Naive thymus-derived CD4-positive, alpha-beta T cell (primary cell): Measurements from ENCODE around the gene UBIAD1. TPM values are rescaled to one million over a fixed set of nuclear protein-coding genes. Genes with fewer than 3 reads are reported as not detected.
"Not testable (repeated sequence)": the region's sequence is repeated elsewhere in the genome, so short reads cannot be mapped to it uniquely, and the experiment has no call there.

Source experiments
- ATAC-seq: fragments of 150-1000 bp; cut with Tn5 transposase; 2 replicates; pipeline ENCODE4 v1.10.0; 2021; ENCODE audit warnings: mild to moderate bottlenecking, moderate library complexity
- CTCF ChIA-PET: fragments of 350-600 bp; sonication (Branson Sonifier 250); formaldehyde crosslinking; loops from one replicate; lab custom pipeline; 2021; ENCODE audit warnings: antibody characterized with exemption; lab: Charles Lee
- POLR2A ChIA-PET: fragments of 350-600 bp; sonication (Branson Sonifier 250); formaldehyde crosslinking; loops from one replicate; lab custom pipeline; 2021; ENCODE audit warnings: antibody characterized with exemption, inconsistent platforms; lab: Charles Lee
- DNase-seq, 9 donors: peaks; one replicate each; pipeline versions ENCODE4 v3.0.0 to v3.0.0-alpha.2; 2020 to 2022; ENCODE audit warnings: mixed read lengths in 1 of 9
- H3K27ac ChIP-seq: one replicate; pipeline ENCODE4 v1.7.0; 2013; ENCODE audit warnings: mild to moderate bottlenecking, low read depth, low read length, moderate library complexity
- H3K27me3 ChIP-seq, 2 donors: one replicate each; pipeline ENCODE4 v1.7.0; 2013; ENCODE audit warnings: low read length in 2 of 2, mild to moderate bottlenecking in 2 of 2, moderate library complexity in 2 of 2; ENCODE audit not compliant: control insufficient read depth in 2 of 2, insufficient read depth in 2 of 2
- H3K36me3 ChIP-seq, 3 experiments: 1 replicate in 2 of 3; 2 replicates in 1 of 3; pipeline ENCODE4 v1.7.0; 2013; ENCODE audit warnings: low read length in 3 of 3, mild to moderate bottlenecking in 3 of 3, moderate library complexity in 1 of 3; ENCODE audit not compliant: insufficient read depth in 3 of 3, control insufficient read depth in 2 of 3
- H3K4me1 ChIP-seq, 2 donors: one replicate each; pipeline ENCODE4 v1.7.0; 2013; ENCODE audit warnings: low read length in 2 of 2, mild to moderate bottlenecking in 2 of 2, moderate library complexity in 1 of 2; ENCODE audit not compliant: control insufficient read depth in 2 of 2, insufficient read depth in 2 of 2
- H3K4me3 ChIP-seq: 2 replicates; pipeline ENCODE4 v1.7.0; 2013; ENCODE audit warnings: mild to moderate bottlenecking, low read length
- H3K9me3 ChIP-seq, 3 experiments: 1 replicate in 2 of 3; 2 replicates in 1 of 3; pipeline ENCODE4 v1.7.0; 2013; ENCODE audit warnings: low read length in 3 of 3; ENCODE audit not compliant: control insufficient read depth in 2 of 3
- H3K27ac Mint-ChIP-seq, 9 donors: one replicate each; pipeline ENCODE4 v1.8.0; 2020 to 2022; ENCODE audit warnings: mixed read lengths in 9 of 9, mild to moderate bottlenecking in 8 of 9, moderate library complexity in 5 of 9, inconsistent platforms in 2 of 9
- H3K27me3 Mint-ChIP-seq, 5 donors: one replicate each; pipeline ENCODE4 v1.8.0; 2021 to 2022; ENCODE audit warnings: mixed read lengths in 5 of 5, mild to moderate bottlenecking in 1 of 5
- H3K36me3 Mint-ChIP-seq, 5 donors: one replicate each; pipeline ENCODE4 v1.8.0; 2020 to 2022; ENCODE audit warnings: mixed read lengths in 5 of 5, mild to moderate bottlenecking in 3 of 5, inconsistent platforms in 1 of 5
- H3K4me1 Mint-ChIP-seq, 7 donors: one replicate each; pipeline ENCODE4 v1.8.0; 2020 to 2022; ENCODE audit warnings: mixed read lengths in 7 of 7, mild to moderate bottlenecking in 3 of 7, inconsistent platforms in 1 of 7
- H3K4me3 Mint-ChIP-seq, 10 donors: one replicate each; pipeline ENCODE4 v1.8.0; 2020 to 2022; ENCODE audit warnings: mild to moderate bottlenecking in 10 of 10, mixed read lengths in 10 of 10, moderate library complexity in 6 of 10, inconsistent platforms in 2 of 10
- H3K9me3 Mint-ChIP-seq, 11 donors: one replicate each; pipeline ENCODE4 v1.8.0; 2020 to 2022; ENCODE audit warnings: mixed read lengths in 11 of 11, mild to moderate bottlenecking in 4 of 11, inconsistent platforms in 1 of 11, moderate library complexity in 1 of 11
- intact Hi-C, 2 donors: fragments of 100-400 bp; cut with micrococcal nuclease; formaldehyde crosslinking; loops; one replicate each; pipeline ENCODE4 v1.15.1; 2023
- polyA plus RNA-seq, 2 donors: library from polyadenylated mRNA; unstranded; fragments of 300-500 nt; fragmentation: Illumina TruSeq; gene quantifications; one replicate each; pipeline ENCODE4 v1.2.3, GENCODE V29; 2021
- total RNA-seq, 6 experiments: library from RNA in 5 of 6; stranded (reverse) in 5 of 6; gene quantifications; 1 replicate in 5 of 6; 2 replicates in 1 of 6; pipeline ENCODE4 v1.2.3 and lab custom pipeline; 2021 to 2026

The UBIAD1 gene
- total and polyA plus RNA-seq, 7 experiments from 2014 or later = 21.7 to 60.9 (median 38.3) TPM

- Histone ChIP-seq H3K27me3 (no peaks in the 10 kb centered on the region), H3K4me3 (no peak overlapping the region), H3K4me1 (peaks cover under 1 to 42% of the 10 kb centered on the region in 2 donors), H3K27ac (no peak overlapping the region), H3K36me3 (peaks cover 3 to 45% (median 4%) of the 10 kb centered on the region in 3 experiments), H3K9me3 (no peaks in the 10 kb centered on the region)
- DNase-seq (no peak), ATAC-seq (no peak)
- ChIA-PET CTCF (interaction anchor here (1.2 kb wide), 1 partner anchor 10 kb away, joined by 3 read pairs; no protein-coding TSS in a partner anchor), POLR2A (interaction anchor here (0.9 to 1.9 kb wide), 6 partner anchors 9 to 36 kb away, joined by 3 to 11 read pairs (median 4); partner anchors contain the start of genes MTOR and UBIAD1)
- Mint-ChIP-seq H3K27ac (peak overlapping the region in 8 of 9 donors; percentile 65 to 89 (median 73)), H3K36me3 (peaks cover 11 to 56% (median 36%) of the 10 kb centered on the region in 5 donors), H3K9me3 (no peaks in the 10 kb centered on the region), H3K27me3 (no peaks in the 10 kb centered on the region), H3K4me3 (peak overlapping the region in 9 of 10 donors; percentile 29 to 87 (median 71)), H3K4me1 (peaks cover 38 to 88% (median 72%) of the 10 kb centered on the region in 7 donors)
- intact Hi-C loops = loop anchor here in 1 of 2 donors (2.0 kb wide), 1 partner anchor 18 kb away; the partner anchor contains the start of gene UBIAD1
These were observed 18.1 kb downstream of the UBIAD1 start for GRCh38 chr1:11291049-11291448.

DNA sequence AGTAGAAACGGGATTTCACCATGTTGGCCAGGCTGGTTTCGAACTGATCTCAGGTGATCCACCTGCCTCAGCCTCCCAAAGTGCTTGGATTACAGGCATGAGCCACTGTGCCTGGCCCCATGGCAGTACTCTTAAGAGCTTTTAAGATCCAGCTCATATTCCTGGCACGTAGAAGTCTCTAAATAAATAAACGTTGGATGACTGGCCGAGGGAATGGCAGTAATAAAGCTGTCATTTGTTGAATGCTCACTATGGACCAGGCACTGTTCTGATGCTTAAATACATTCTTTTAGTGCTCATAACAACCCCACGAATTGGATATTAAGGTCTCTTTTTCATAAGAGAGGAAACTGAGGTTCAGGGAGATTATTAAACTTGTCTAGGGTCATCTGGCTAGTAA lies 20.9 kb downstream of the UBIAD1 start:
- ChIA-PET POLR2A (interaction anchor here (0.9 to 4.8 kb wide), 2 partner anchors 12 to 256 kb away, joined by 3 to 31 read pairs; no protein-coding TSS in a partner anchor), CTCF (interaction anchor here (0.9 to 1.2 kb wide), 2 partner anchors 15 to 256 kb away, joined by 3 to 4 read pairs; no protein-coding TSS in a partner anchor)
- H3K36me3 ChIP-seq = peaks cover 0 to 21% (median 0%) of the 10 kb centered on the region in 3 experiments
- H3K4me3 Mint-ChIP-seq = peak overlapping the region in 1 of 10 donors; percentile 36
- H3K27me3 ChIP-seq = no peaks in the 10 kb centered on the region
- no peak overlapping the region for H3K4me3 ChIP-seq
- H3K4me1 Mint-ChIP-seq = peaks cover 43 to 81% (median 64%) of the 10 kb centered on the region in 7 donors
- no peak overlapping the region for H3K27ac ChIP-seq
- no peaks in the 10 kb centered on the region for H3K9me3 Mint-ChIP-seq
- H3K27ac Mint-ChIP-seq = peak overlapping the region in 5 of 9 donors; percentile 7 to 78 (median 41)
- H3K27me3 Mint-ChIP-seq = no peaks in the 10 kb centered on the region
- DNase-seq (no peak), ATAC-seq (no peak)
- H3K9me3 ChIP-seq = no peaks in the 10 kb centered on the region
- peaks cover 10 to 46% (median 34%) of the 10 kb centered on the region in 5 donors for H3K36me3 Mint-ChIP-seq
- intact Hi-C loops = loop anchor here in 1 of 2 donors (2.0 kb wide), 1 partner anchor 13 kb away; no protein-coding TSS in a partner anchor
- peaks cover 0 to 37% of the 10 kb centered on the region in 2 donors for H3K4me1 ChIP-seq

DNA sequence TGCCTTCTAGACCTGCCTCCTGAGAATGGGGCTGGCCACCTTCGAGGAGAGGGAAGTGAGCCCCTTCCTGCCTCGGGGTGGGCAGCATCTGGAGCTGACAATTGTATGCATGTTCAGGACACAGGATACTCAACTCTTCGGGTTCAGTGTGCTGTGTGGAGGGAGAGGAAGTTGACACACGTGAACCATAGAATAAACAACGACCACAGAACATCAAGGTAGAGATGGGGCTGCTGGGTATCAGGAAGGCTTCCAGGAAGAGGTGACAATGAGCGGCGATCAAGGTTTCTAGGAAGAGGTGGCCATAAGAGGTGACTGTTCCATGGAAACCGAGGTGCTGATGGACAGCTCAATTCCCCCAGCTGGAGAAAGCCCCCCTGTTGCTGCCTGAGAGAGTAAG lies 22.0 kb downstream of the UBIAD1 start:
- no peaks in the 10 kb centered on the region for H3K27me3 Mint-ChIP-seq
- POLR2A ChIA-PET = interaction anchor here (2.1 to 4.8 kb wide), 3 partner anchors 13 to 32 kb away, joined by 7 to 31 read pairs (median 9); partner anchors contain the start of genes MTOR and UBIAD1
- H3K4me1 Mint-ChIP-seq = peaks cover 45 to 81% (median 67%) of the 10 kb centered on the region in 7 donors

DNA sequence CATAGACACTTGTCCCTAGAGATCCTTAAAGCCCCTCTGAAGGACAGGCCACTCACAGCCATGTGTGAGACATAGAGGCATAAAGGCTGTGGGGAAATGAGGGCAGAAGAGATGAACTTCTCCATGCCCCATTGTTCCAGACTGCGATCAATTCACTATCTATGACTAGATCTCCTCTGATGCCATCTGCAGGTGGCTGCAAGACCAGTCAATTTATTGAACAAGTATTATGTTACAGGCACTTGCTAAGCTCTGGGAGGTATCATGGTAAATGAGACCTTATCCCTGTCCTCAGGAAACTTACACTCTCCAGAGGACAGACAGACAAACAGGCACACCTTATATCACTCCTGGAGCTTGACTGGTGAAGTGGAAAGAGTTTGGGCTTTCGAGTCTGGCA lies 22.9 kb downstream of the UBIAD1 start:
- ATAC-seq (no peak), DNase-seq (peak in 5 of 9 donors; percentile 31 to 55 (median 44))
- no peaks in the 10 kb centered on the region for H3K27me3 Mint-ChIP-seq
- peaks cover 37 to 72% (median 59%) of the 10 kb centered on the region in 7 donors for H3K4me1 Mint-ChIP-seq
- ChIA-PET POLR2A (interaction anchor here (1.1 to 4.8 kb wide), 5 partner anchors 9 to 54 kb away, joined by 3 to 31 read pairs (median 7); partner anchors contain the start of genes MTOR and UBIAD1), CTCF (interaction anchor here (0.8 to 3.4 kb wide), 13 partner anchors 16 to 836 kb away, joined by 3 to 37 read pairs (median 3); partner anchors contain the start of gene MTOR)
- H3K4me3 ChIP-seq = no peak overlapping the region
- peaks cover 0 to 9% (median 0%) of the 10 kb centered on the region in 3 experiments for H3K36me3 ChIP-seq
- no peaks in the 10 kb centered on the region for H3K27me3 ChIP-seq
- H3K4me1 ChIP-seq = peaks cover 0 to 34% of the 10 kb centered on the region in 2 donors
- H3K9me3 Mint-ChIP-seq = no peaks in the 10 kb centered on the region
- H3K4me3 Mint-ChIP-seq = peak overlapping the region in 2 of 10 donors; percentile 18 to 59
- intact Hi-C loops = loop anchor here (1.0 to 2.0 kb wide), 4 partner anchors 15 to 259 kb away; partner anchors contain the start of gene MTOR (in 1 of the 2)
- H3K27ac ChIP-seq = peak overlapping the region; percentile 41
- H3K9me3 ChIP-seq = no peaks in the 10 kb centered on the region
- peak overlapping the region in 8 of 9 donors; percentile 55 to 93 (median 85) for H3K27ac Mint-ChIP-seq
- peaks cover 5 to 36% (median 21%) of the 10 kb centered on the region in 5 donors for H3K36me3 Mint-ChIP-seq

More for the DNA sequence above, 22.0 kb downstream of the UBIAD1 start:
- no peak for DNase-seq
- Mint-ChIP-seq H3K27ac (peak overlapping the region; percentile 66 to 94 (median 89)), H3K36me3 (peaks cover 5 to 41% (median 29%) of the 10 kb centered on the region in 5 donors), H3K9me3 (no peaks in the 10 kb centered on the region), H3K4me3 (peak overlapping the region; percentile 12 to 78 (median 58))
- intact Hi-C loops = loop anchor here in 1 of 2 donors (2.0 kb wide), 1 partner anchor 14 kb away; no protein-coding TSS in a partner anchor
- Histone ChIP-seq H3K9me3 (no peaks in the 10 kb centered on the region), H3K27ac (no peak overlapping the region), H3K4me1 (peaks cover 0 to 39% of the 10 kb centered on the region in 2 donors), H3K27me3 (no peaks in the 10 kb centered on the region), H3K4me3 (no peak overlapping the region), H3K36me3 (peaks cover 0 to 17% (median 0%) of the 10 kb centered on the region in 3 experiments)
- CTCF ChIA-PET = interaction anchor here (0.7 to 3.4 kb wide), 5 partner anchors 15 to 437 kb away, joined by 3 to 37 read pairs (median 4); no protein-coding TSS in a partner anchor
- peak; percentile 27 for ATAC-seq

- H3K4me3 Mint-ChIP-seq, H3K9me3 Mint-ChIP-seq, H3K4me3 ChIP-seq, DNase-seq, H3K27me3 Mint-ChIP-seq, POLR2A ChIA-PET, ATAC-seq, H3K27ac ChIP-seq, intact Hi-C loops, H3K9me3 ChIP-seq, H3K27me3 ChIP-seq, H3K36me3 ChIP-seq: not testable (repeated sequence)
- Mint-ChIP-seq H3K4me1 (peaks cover 20 to 54% (median 41%) of the 10 kb centered on the region in 7 donors), H3K36me3 (peaks cover 5 to 24% (median 9%) of the 10 kb centered on the region in 5 donors), H3K27ac (peak overlapping the region in 5 of 9 donors; percentile 8 to 83 (median 66))
- CTCF ChIA-PET = interaction anchor here (0.6 to 3.4 kb wide), 2 partner anchors 55 to 369 kb away, joined by 3 to 37 read pairs; no protein-coding TSS in a partner anchor
- H3K4me1 ChIP-seq = peaks cover 0 to 26% of the 10 kb centered on the region in 2 donors
These were observed 24.8 kb downstream of the UBIAD1 start for GRCh38 chr1:11297774-11298173.

GRCh38 chr1:11298390-11299224 lies 25.6 kb downstream of the UBIAD1 start:
- no peak overlapping the region for H3K4me3 ChIP-seq
- ATAC-seq (no peak), DNase-seq (no peak)
- H3K9me3 ChIP-seq = no peaks in the 10 kb centered on the region
- CTCF ChIA-PET = no interaction called here
- H3K36me3 Mint-ChIP-seq = peaks cover 5 to 19% (median 9%) of the 10 kb centered on the region in 5 donors
- intact Hi-C loops = no loop called here
- no peaks in the 10 kb centered on the region for H3K36me3 ChIP-seq
- H3K27me3 Mint-ChIP-seq = no peaks in the 10 kb centered on the region
- no peaks in the 10 kb centered on the region for H3K9me3 Mint-ChIP-seq
- H3K4me1 Mint-ChIP-seq = peaks cover 19 to 45% (median 34%) of the 10 kb centered on the region in 7 donors
- POLR2A ChIA-PET = no interaction called here
- H3K27ac ChIP-seq = no peak overlapping the region
- peaks cover 0 to 26% of the 10 kb centered on the region in 2 donors for H3K4me1 ChIP-seq
- no peaks in the 10 kb centered on the region for H3K27me3 ChIP-seq
- peak overlapping the region in 5 of 10 donors; percentile 10 to 67 (median 58) for H3K4me3 Mint-ChIP-seq
- peak overlapping the region in 7 of 9 donors; percentile 41 to 89 (median 67) for H3K27ac Mint-ChIP-seq
